ENCODE data around the gene CRELD1. TPM values are rescaled to one million over a fixed set of nuclear protein-coding genes. Genes with fewer than 3 reads are reported as not detected.
A peak's percentile ranks its signal among the peaks of the same experiment; 100 is the strongest.
"Not testable (repeated sequence)": the region's sequence is repeated elsewhere in the genome, so short reads cannot be mapped to it uniquely, and the experiment has no call there.

Gene CRELD1
- total RNA-seq, 1 donor from 2014 or later, result 58.0 TPM

DNA sequence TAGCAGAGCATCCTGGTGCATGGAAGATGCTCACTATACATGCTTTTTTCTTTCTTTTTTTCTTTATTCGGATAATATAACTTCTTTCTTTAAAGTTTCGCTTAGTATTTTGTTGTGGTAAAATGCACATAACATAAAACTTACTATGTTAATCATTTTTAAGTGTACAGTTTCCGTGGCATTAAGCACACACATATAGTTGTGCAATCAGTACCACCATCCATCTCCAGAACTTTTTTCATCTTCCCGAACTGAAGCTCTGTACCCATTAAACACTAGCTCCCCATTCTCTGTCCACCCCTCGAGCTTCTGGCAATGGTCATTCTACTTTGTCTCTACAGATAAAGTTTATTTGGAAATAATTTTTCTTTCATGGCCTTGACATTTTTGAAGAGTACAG, 44.2 kb upstream of the CRELD1 start:
- H3K4me3 ChIP-seq (ENCODE audit: low read depth, low read length), result no peak overlapping the region
- no peak for DNase-seq (ENCODE audit: low read depth)
- no peaks in the 10 kb centered on the region for H3K27me3 ChIP-seq (ENCODE audit: control insufficient read depth, insufficient read depth, low read length)
- TF ChIP-seq, protein P1, sequence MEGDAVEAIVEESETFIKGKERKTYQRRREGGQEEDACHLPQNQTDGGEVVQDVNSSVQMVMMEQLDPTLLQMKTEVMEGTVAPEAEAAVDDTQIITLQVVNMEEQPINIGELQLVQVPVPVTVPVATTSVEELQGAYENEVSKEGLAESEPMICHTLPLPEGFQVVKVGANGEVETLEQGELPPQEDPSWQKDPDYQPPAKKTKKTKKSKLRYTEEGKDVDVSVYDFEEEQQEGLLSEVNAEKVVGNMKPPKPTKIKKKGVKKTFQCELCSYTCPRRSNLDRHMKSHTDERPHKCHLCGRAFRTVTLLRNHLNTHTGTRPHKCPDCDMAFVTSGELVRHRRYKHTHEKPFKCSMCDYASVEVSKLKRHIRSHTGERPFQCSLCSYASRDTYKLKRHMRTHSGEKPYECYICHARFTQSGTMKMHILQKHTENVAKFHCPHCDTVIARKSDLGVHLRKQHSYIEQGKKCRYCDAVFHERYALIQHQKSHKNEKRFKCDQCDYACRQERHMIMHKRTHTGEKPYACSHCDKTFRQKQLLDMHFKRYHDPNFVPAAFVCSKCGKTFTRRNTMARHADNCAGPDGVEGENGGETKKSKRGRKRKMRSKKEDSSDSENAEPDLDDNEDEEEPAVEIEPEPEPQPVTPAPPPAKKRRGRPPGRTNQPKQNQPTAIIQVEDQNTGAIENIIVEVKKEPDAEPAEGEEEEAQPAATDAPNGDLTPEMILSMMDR (IDR thresholded peaks at IDR 0.05; ENCODE audit: insufficient read depth, low read length, poor library complexity, severe bottlenecking), result no peak
- H3K36me3 ChIP-seq (ENCODE audit: control insufficient read depth, insufficient read depth, low read length), result no peaks in the 10 kb centered on the region

DNA sequence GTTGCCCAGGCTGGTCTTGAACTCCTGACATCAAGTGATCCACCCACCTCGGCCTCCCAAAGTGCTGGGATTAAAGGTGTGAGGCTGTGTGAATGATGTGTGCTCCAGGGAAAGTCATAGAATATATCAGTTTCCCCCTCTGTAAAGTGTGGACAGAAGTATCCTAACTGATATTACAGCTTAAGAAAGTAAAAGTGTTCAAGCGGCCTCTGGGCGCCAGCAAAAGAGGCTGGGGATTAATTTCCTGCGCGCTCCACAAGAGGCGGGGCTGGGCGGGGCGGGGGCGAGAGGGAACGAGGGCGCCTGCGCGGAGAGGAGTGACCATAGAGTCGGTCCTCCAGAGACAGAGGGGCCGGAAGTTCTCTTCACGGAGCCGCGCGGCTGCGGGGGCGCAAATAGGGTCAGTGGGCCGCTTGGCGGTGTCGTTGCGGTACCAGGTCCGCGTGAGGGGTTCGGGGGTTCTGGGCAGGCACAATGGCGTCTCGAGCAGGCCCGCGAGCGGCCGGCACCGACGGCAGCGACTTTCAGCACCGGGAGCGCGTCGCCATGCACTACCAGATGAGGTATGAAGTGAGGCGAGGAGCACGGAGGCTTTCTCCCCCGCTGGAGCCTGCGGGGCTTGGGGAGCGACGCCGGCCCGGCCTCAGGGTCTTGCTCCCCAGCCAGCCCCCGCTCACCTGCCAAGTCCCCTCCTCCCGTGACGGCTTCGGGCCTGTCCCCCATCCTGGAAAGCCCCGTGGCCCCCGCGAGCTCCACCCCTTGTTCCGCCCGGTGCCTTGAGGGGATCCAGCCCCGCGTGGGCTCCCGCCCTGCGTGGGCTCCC, 43.2 kb upstream of the CRELD1 start, which contains the start of gene JAGN1:
Gene JAGN1 (plus strand): TSS at position 362 of the 823 bp plus-strand sequence. CDS start 113 bp downstream, at position 475.
- TF ChIP-seq, protein P1 (IDR thresholded peaks at IDR 0.05; ENCODE audit: insufficient read depth, low read length, poor library complexity, severe bottlenecking), result no peak
- no peaks in the 10 kb centered on the region for H3K27me3 ChIP-seq (ENCODE audit: control insufficient read depth, insufficient read depth, low read length)
- no peaks in the 10 kb centered on the region for H3K36me3 ChIP-seq (ENCODE audit: control insufficient read depth, insufficient read depth, low read length)
- DNase-seq (ENCODE audit: low read depth), result no peak
- H3K4me3 ChIP-seq (ENCODE audit: low read depth, low read length), result peak within 1 kb of the TSS; percentile 72

GRCh38 chr3:9891072-9891622, 42.5 kb upstream of the CRELD1 start:
- no peaks in the 10 kb centered on the region for H3K36me3 ChIP-seq (ENCODE audit: control insufficient read depth, insufficient read depth, low read length)
- TF ChIP-seq, protein P1 (IDR thresholded peaks at IDR 0.05; ENCODE audit: insufficient read depth, low read length, poor library complexity, severe bottlenecking), result no peak
- DNase-seq (ENCODE audit: low read depth), result no peak
- H3K4me3 ChIP-seq (ENCODE audit: low read depth, low read length), result peak overlapping the region; percentile 72
- H3K27me3 ChIP-seq (ENCODE audit: control insufficient read depth, insufficient read depth, low read length), result no peaks in the 10 kb centered on the region

DNA sequence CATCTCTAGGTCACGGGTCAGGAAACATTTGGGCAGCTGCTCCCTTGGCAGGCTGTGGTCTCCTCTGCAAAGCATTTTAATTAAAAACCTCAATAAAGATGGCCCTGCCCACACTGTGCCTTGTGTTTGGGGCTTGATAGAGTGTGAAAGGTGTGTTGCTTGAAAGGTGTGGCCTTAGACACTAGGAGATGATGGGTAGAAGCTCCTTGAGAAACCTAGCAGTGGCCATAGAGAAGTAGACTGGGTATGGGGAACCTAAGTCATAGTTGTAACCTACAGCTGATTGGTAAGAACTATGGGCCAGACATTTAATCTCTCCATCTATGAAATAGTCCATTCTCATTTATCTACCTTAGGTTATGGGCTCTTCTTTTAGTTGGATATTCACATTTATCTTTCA, 39.9 kb upstream of the CRELD1 start:
- Histone ChIP-seq H3K4me3 (ENCODE audit: low read depth, low read length) (no peak overlapping the region), H3K36me3 (ENCODE audit: control insufficient read depth, insufficient read depth, low read length) (no peaks in the 10 kb centered on the region), H3K27me3 (ENCODE audit: control insufficient read depth, insufficient read depth, low read length) (no peaks in the 10 kb centered on the region)
- TF ChIP-seq, protein P1 (IDR thresholded peaks at IDR 0.05; ENCODE audit: insufficient read depth, low read length, poor library complexity, severe bottlenecking), result no peak
- DNase-seq (ENCODE audit: low read depth), result no peak

DNA sequence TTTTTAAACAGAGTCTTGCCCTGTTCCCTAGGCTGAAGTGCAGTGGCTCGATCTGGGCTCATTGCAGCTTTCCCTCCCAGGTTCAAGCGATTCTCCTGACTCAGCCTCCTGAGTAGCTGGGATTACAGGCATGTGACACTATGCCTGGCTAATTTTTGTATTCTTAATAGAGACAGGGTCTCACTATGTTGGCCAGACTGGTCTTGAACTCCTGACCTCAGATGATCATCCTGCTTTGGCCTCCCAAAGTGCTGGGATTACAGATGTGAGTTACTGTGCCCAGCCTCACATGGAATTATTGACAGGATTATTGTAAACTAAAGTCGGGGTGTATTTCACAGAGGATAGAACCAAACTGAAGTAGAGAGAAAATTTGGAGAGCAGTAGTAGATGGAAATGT, 37.9 kb upstream of the CRELD1 start:
- not testable (repeated sequence) for H3K36me3 ChIP-seq (ENCODE audit: control insufficient read depth, insufficient read depth, low read length); DNase-seq (ENCODE audit: low read depth); H3K27me3 ChIP-seq (ENCODE audit: control insufficient read depth, insufficient read depth, low read length); H3K4me3 ChIP-seq (ENCODE audit: low read depth, low read length)

DNA sequence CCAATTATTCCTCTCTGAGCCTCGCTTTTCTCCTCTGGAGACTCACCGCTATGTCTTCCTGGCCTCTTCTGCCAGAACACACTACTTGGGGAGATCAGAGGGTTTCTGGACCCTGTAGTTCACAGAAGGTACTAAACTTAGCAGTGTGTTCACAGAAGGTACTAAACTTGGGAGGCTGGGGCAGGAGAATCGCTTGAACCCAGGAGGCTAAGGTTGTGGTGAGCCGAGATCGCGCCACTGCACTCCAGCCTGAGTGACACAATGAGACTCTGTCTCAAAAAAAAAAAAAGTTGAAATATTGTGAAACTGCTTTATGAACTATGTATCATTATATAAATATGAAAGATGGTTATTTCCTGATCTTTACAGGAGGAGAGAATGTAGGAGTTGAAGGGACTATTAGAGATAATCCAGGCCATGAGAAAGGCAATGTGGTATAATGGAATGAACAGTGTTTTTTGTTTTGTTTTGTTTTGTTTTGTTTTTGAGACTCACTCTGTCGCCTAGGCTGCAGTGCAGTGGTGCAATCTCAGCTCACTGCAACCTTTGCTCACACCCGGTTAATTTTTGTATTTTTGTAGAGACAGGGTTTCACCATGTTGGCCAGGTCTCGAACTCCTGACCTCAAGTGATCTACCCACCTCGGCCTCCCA, 36.8 kb upstream of the CRELD1 start:
- not testable (repeated sequence) for DNase-seq (ENCODE audit: low read depth); H3K27me3 ChIP-seq (ENCODE audit: control insufficient read depth, insufficient read depth, low read length); H3K36me3 ChIP-seq (ENCODE audit: control insufficient read depth, insufficient read depth, low read length); H3K4me3 ChIP-seq (ENCODE audit: low read depth, low read length)

All from kidney epithelial cell (primary cell).